ENCODE results near the gene AGFG2. TPM values are rescaled to one million over a fixed set of nuclear protein-coding genes. Genes with fewer than 3 reads are reported as not detected.
A peak's percentile ranks its signal among the peaks of the same experiment; 100 is the strongest.

Gene AGFG2
- total and polyA plus RNA-seq, 10 of the 15 experiments (the other 5 are each of a cell fraction or from before 2014, with no cell fraction given), result 0.90 to 71.5 (median 25.4) TPM

- TF ChIP-seq TBL1XR1 (IDR thresholded peaks at IDR 0.05; ENCODE audit: low read depth, low read length) (peak; percentile 5; the same call in 1 of the 2 replicates), RUNX3 (IDR thresholded peaks at IDR 0.05; ENCODE audit: low read length) (peak; percentile 79), POLR2A (IDR thresholded peaks at IDR 0.05; ENCODE audit: low read depth, low read length) (peak; percentile 57), KAT2A (conservative IDR thresholded peaks at IDR 0.05; ENCODE audit: control insufficient read depth, low read depth, low read length) (no peak)
These were observed 44.4 kb downstream of the AGFG2 start (continued) for GRCh38 chr7:100583132-100584053.

GRCh38 chr7:100584054-100584682 is 45.2 kb downstream of the AGFG2 start:
- Histone ChIP-seq H3K4me3 (peak overlapping the region; percentile 83), H3K9ac (ENCODE audit: control insufficient read depth, insufficient read depth, low read length) (peak overlapping the region; percentile 86), H3K4me2 (ENCODE audit: control insufficient read depth, insufficient read depth) (peak overlapping the region; percentile 98), H3K79me2 (ENCODE audit: control insufficient read depth, insufficient read depth, low read length) (peaks cover 32% of the 10 kb centered on the region), H3K27ac (ENCODE audit: control insufficient read depth, insufficient read depth) (peak overlapping the region; percentile 90), H3K27me3 (replicated peaks in 1 of 2; ENCODE audit: control insufficient read depth in 2 of 2, insufficient read depth in 2 of 2, low read length in 1 of 2) (no peaks in the 10 kb centered on the region), H4K20me1 (ENCODE audit: control insufficient read depth, insufficient read depth) (no peaks in the 10 kb centered on the region), H3K4me1 (ENCODE audit: control insufficient read depth, insufficient read depth, low read length) (peaks cover 24% of the 10 kb centered on the region), H3K36me3 (ENCODE audit: control insufficient read depth in 2 of 2, insufficient read depth in 2 of 2, low read length in 1 of 2) (peaks cover 10 to 11% of the 10 kb centered on the region in 2 experiments), H2AFZ (ENCODE audit: control insufficient read depth, low read depth, low read length) (peak overlapping the region; percentile 71), H3K9me3 (replicated peaks; ENCODE audit: control insufficient read depth, insufficient read depth, low read length) (no peaks in the 10 kb centered on the region)
- intact Hi-C loops (cut with micrococcal nuclease; ENCODE audit: unreplicated experiment) (no loop called here), in situ Hi-C loops (cut with MboI) (no loop called here)
- DNase-seq (ENCODE audit: low read depth, low spot score), result no peak
- peak; percentile 2; the same call in 2 of the 3 replicates for ATAC-seq
- RAD21 ChIA-PET (ENCODE audit: unreplicated experiment), result interaction anchor here (0.5 to 4.2 kb wide), 17 partner anchors 15 to 1473 kb away, joined by 3 to 21 read pairs (median 4); partner anchors contain the start of genes AGFG2, MEPCE, MOSPD3 and ZCWPW1
- SMC1A ChIA-PET (ENCODE audit: uncharacterized antibody, unreplicated experiment), result interaction anchor here (1.0 to 4.6 kb wide), 9 partner anchors 13 to 122 kb away, joined by 3 to 19 read pairs (median 4); partner anchors contain the start of genes POP7 and TSC22D4
- CTCF ChIA-PET, result interaction anchor here (0.6 to 11.6 kb wide), 15 partner anchors 12 to 268 kb away, joined by 3 to 190 read pairs (median 4); partner anchors contain the start of genes GIGYF1, MOSPD3, POP7 and SLC12A9
- POLR2A ChIA-PET, result interaction anchor here (0.5 to 4.3 kb wide), 22 partner anchors 13 to 155 kb away, joined by 3 to 47 read pairs (median 4); partner anchors contain the start of genes AGFG2, GNB2, MOSPD3 and ZCWPW1
- peak; percentile 72 for FAIRE-seq
- 0% methylated on average over 10 of the region's 15 CpGs for WGBS (ENCODE audit: insufficient coverage, insufficient replicate concordance, low lambda C conversion rate, missing lambda C conversion rate)
- BruUV-seq (replicated peaks), result no TSS peak
- TF ChIP-seq IKZF1 (conservative IDR thresholded peaks at IDR 0.05) (peak; percentile 34; the same call in 1 of the 2 replicates), MTA2 (IDR thresholded peaks at IDR 0.05; ENCODE audit: low read depth) (no peak), RAD51 (IDR thresholded peaks at IDR 0.05) (no peak), IRF4 (IDR thresholded peaks at IDR 0.05; ENCODE audit: low read depth, low read length) (no peak), NBN (IDR thresholded peaks at IDR 0.05) (no peak; the same call in none of the 2 replicates), SKIL (IDR thresholded peaks at IDR 0.05; ENCODE audit: low read depth, poor library complexity, severe bottlenecking) (no peak), USF2 (IDR thresholded peaks at IDR 0.05; ENCODE audit: borderline replicate concordance, low read depth, low read length) (no peak), NFYA (IDR thresholded peaks at IDR 0.05; ENCODE audit: borderline replicate concordance, low read depth, low read length) (no peak), STAT3 (IDR thresholded peaks at IDR 0.05; ENCODE audit: low read depth, low read length) (no peak), NR2F1 (conservative IDR thresholded peaks at IDR 0.05) (no peak), RUNX3 (IDR thresholded peaks at IDR 0.05; ENCODE audit: low read length) (no peak), IKZF2 (IDR thresholded peaks at IDR 0.05) (peak in 1 of 2 experiments; percentile 31; a peak in 2 of 4 replicates), NR2C1 (IDR thresholded peaks at IDR 0.05) (no peak), WRNIP1 (IDR thresholded peaks at IDR 0.05; ENCODE audit: borderline replicate concordance, low read depth, low read length) (no peak), ZSCAN29 (IDR thresholded peaks at IDR 0.05) (no peak), EGR1 (IDR thresholded peaks at IDR 0.05; ENCODE audit: borderline replicate concordance in 1 of 2, low read depth in 2 of 2, low read length in 2 of 2) (no peak), CREB1 (IDR thresholded peaks at IDR 0.05; ENCODE audit: low read depth) (no peak)

Data from GM12878 (cell line).